Peyer's patch (tissue), 4 donors: ENCODE results near the gene LRRC51.

ENCODE experiments used
- CTCF ChIP-seq, 6 experiments: fragments of 450-650 bp in 4 of 6; fragments of 200-600 bp in 2 of 6; sonication (generic) in 1 of 6; IDR thresholded peaks; one replicate each; pipeline ENCODE4 v1.5.1; 2017 to 2019; ENCODE audit warnings: antibody characterized with exemption in 6 of 6, mild to moderate bottlenecking in 3 of 6, moderate library complexity in 1 of 6
- POLR2A ChIP-seq, 2 donors: fragments of 450-650 bp; IDR thresholded peaks; one replicate each; pipeline ENCODE4 v1.5.1; 2017; ENCODE audit warnings: antibody characterized with exemption in 2 of 2, mild to moderate bottlenecking in 2 of 2, moderate library complexity in 2 of 2

GRCh38 chr11:72072348-72072747, 8.3 kb upstream of the LRRC51 start:
- no peak for TF ChIP-seq POLR2A (IDR thresholded peaks at IDR 0.05)
- TF ChIP-seq CTCF (IDR thresholded peaks at IDR 0.05), result no peak
